ENCODE measurements around the gene CACNA2D3.

GRCh38 chr3:54746722-54747121 is 624.4 kb downstream of the CACNA2D3 start:
- no peak for TF ChIP-seq CTCF (optimal IDR thresholded peaks at IDR 0.05 in 1 of 3, IDR thresholded peaks at IDR 0.05 in 1 of 3, conservative IDR thresholded peaks at IDR 0.05 in 1 of 3; ENCODE audit: extremely low read depth in 1 of 3, insufficient read depth in 2 of 3, low read length in 3 of 3)
- TF ChIP-seq EZH2 (IDR thresholded peaks at IDR 0.05; ENCODE audit: low read length), result no peak
